Duodenal mucosa (tissue), 2 donors: ENCODE data around the gene KCNH5.

Experiments used
- H3K27ac ChIP-seq: one replicate; pipeline ENCODE4 v1.7.0; 2013; ENCODE audit warnings: low read depth, low read length
- H3K27me3 ChIP-seq, 2 donors: one replicate each; pipeline ENCODE4 v1.7.0; 2013; ENCODE audit warnings: low read length in 2 of 2, control low read depth in 1 of 2; ENCODE audit not compliant: insufficient read depth in 2 of 2, control insufficient read depth in 1 of 2
- H3K36me3 ChIP-seq, 2 donors: one replicate each; pipeline ENCODE4 v1.7.0; 2013; ENCODE audit warnings: low read length in 2 of 2, control low read depth in 1 of 2; ENCODE audit not compliant: insufficient read depth in 2 of 2, control insufficient read depth in 1 of 2
- H3K4me1 ChIP-seq, 2 donors: one replicate each; pipeline ENCODE4 v1.7.0; 2013; ENCODE audit warnings: low read length in 2 of 2, control low read depth in 1 of 2; ENCODE audit not compliant: insufficient read depth in 2 of 2, control insufficient read depth in 1 of 2
- H3K4me3 ChIP-seq, 2 donors: one replicate each; pipeline ENCODE4 v1.7.0; 2013; ENCODE audit warnings: low read length in 2 of 2, low read depth in 1 of 2
- H3K9ac ChIP-seq, 2 donors: one replicate each; pipeline ENCODE4 v1.7.0; 2013; ENCODE audit warnings: low read length in 2 of 2, low read depth in 1 of 2
- H3K9me3 ChIP-seq, 2 donors: one replicate each; pipeline ENCODE4 v1.7.0; 2013; ENCODE audit warnings: low read length in 2 of 2, control low read depth in 1 of 2; ENCODE audit not compliant: control insufficient read depth in 1 of 2

The KCNH5 gene

GRCh38 chr14:62736048-62737043, 308.9 kb downstream of the KCNH5 start:
- Histone ChIP-seq H3K36me3 (no peaks in the 10 kb centered on the region), H3K27ac (no peak overlapping the region), H3K27me3 (no peaks in the 10 kb centered on the region), H3K4me3 (no peak overlapping the region), H3K9me3 (no peaks in the 10 kb centered on the region), H3K9ac (no peak overlapping the region), H3K4me1 (no peaks in the 10 kb centered on the region)

- Histone ChIP-seq H3K4me1 (no peaks in the 10 kb centered on the region), H3K9ac (no peak overlapping the region), H3K36me3 (no peaks in the 10 kb centered on the region), H3K9me3 (no peaks in the 10 kb centered on the region), H3K27me3 (no peaks in the 10 kb centered on the region), H3K27ac (no peak overlapping the region), H3K4me3 (no peak overlapping the region)
Observed at GRCh38 chr14:62734831-62735230, 310.4 kb downstream of the KCNH5 start.

DNA sequence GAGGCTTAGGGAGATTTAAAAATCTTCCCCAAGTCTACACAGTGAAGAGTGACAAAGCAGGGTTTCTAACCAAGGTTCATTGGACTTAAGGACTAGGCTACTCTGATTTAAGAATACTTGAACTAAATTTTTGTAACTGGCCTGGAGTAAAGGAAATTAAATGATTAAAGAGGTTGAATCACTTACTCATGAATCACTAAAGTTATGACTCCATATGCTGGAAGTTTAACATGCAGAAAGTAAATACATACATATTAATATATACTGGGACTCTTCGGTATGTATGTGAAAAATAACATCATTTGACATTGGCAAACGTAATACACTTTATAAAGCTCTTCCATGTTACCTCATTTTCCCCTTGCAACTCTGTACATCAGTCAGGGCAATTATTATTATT, 322.9 kb downstream of the KCNH5 start:
- Histone ChIP-seq H3K27me3 (no peaks in the 10 kb centered on the region), H3K27ac (no peak overlapping the region), H3K9ac (no peak overlapping the region), H3K4me3 (no peak overlapping the region), H3K9me3 (no peaks in the 10 kb centered on the region), H3K4me1 (no peaks in the 10 kb centered on the region), H3K36me3 (no peaks in the 10 kb centered on the region)

DNA sequence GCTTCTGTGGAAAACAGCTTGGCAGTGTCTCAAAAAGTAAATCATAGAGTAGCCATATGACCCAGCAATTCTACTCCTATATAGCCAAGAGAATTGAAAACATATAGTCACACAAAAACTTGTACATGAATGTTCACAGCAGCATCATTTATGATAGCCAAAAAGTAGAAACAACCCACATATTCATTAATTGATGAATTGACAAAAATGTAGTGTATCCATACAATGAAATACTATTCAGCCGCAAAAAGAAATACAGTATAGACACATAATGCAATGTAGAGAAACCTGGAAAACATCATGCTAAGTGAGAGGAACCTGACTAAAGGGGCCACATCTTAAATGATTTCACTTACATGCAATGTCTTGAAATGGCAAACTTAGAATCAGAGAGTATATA, 326.6 kb downstream of the KCNH5 start:
- H3K9ac ChIP-seq = no peak overlapping the region
- H3K36me3 ChIP-seq = no peaks in the 10 kb centered on the region
- no peaks in the 10 kb centered on the region for H3K4me1 ChIP-seq
- no peak overlapping the region for H3K27ac ChIP-seq
- no peak overlapping the region for H3K4me3 ChIP-seq
- no peaks in the 10 kb centered on the region for H3K9me3 ChIP-seq
- no peaks in the 10 kb centered on the region for H3K27me3 ChIP-seq

GRCh38 chr14:62711351-62712023, 333.8 kb downstream of the KCNH5 start:
- Histone ChIP-seq H3K36me3 (no peaks in the 10 kb centered on the region), H3K4me3 (no peak overlapping the region), H3K9ac (no peak overlapping the region), H3K27ac (no peak overlapping the region), H3K9me3 (no peaks in the 10 kb centered on the region), H3K27me3 (no peaks in the 10 kb centered on the region), H3K4me1 (no peaks in the 10 kb centered on the region)

- Histone ChIP-seq H3K9me3 (no peaks in the 10 kb centered on the region), H3K4me3 (no peak overlapping the region), H3K27ac (no peak overlapping the region), H3K36me3 (no peaks in the 10 kb centered on the region), H3K4me1 (no peaks in the 10 kb centered on the region), H3K9ac (no peak overlapping the region), H3K27me3 (no peaks in the 10 kb centered on the region)
Observed at GRCh38 chr14:62710811-62711210, 334.4 kb downstream of the KCNH5 start.

GRCh38 chr14:62709773-62710172, 335.5 kb downstream of the KCNH5 start:
- Histone ChIP-seq H3K4me3 (no peak overlapping the region), H3K9ac (no peak overlapping the region), H3K27ac (no peak overlapping the region), H3K36me3 (no peaks in the 10 kb centered on the region), H3K27me3 (no peaks in the 10 kb centered on the region), H3K9me3 (no peaks in the 10 kb centered on the region), H3K4me1 (no peaks in the 10 kb centered on the region)

GRCh38 chr14:62706217-62706616, 339.0 kb downstream of the KCNH5 start:
- Histone ChIP-seq H3K36me3 (no peaks in the 10 kb centered on the region), H3K9ac (no peak overlapping the region), H3K27me3 (no peaks in the 10 kb centered on the region), H3K4me1 (no peaks in the 10 kb centered on the region), H3K9me3 (no peaks in the 10 kb centered on the region), H3K27ac (no peak overlapping the region), H3K4me3 (no peak overlapping the region)

- H3K9me3 ChIP-seq = no peaks in the 10 kb centered on the region
- no peaks in the 10 kb centered on the region for H3K36me3 ChIP-seq
- H3K4me3 ChIP-seq = no peak overlapping the region
Observed at GRCh38 chr14:62697461-62697860, 347.8 kb downstream of the KCNH5 start.

DNA sequence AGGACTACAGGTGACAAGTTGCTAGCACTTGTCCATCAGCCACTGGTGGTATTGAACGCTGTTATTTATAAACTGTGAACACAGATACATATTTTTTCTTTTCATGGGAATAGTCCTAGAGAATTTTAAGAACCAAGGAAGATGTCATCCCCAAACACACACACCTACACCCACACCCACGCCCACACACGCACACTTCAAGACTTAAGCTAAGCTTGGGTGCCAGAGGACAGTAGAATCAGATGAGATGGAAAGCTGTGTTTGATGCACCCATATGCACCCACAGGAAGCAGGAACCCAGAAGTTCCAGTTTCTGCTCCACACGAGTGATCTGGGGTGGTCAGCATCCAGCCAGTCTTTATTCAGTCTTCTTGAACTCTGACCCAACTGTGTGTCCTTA, 348.3 kb downstream of the KCNH5 start:
- H3K36me3 ChIP-seq = no peaks in the 10 kb centered on the region
- no peak overlapping the region for H3K4me3 ChIP-seq
- no peak overlapping the region for H3K9ac ChIP-seq
- H3K27ac ChIP-seq = no peak overlapping the region
- no peaks in the 10 kb centered on the region for H3K27me3 ChIP-seq
- peaks cover 5 to 12% of the 10 kb centered on the region in 2 donors for H3K4me1 ChIP-seq
- no peaks in the 10 kb centered on the region for H3K9me3 ChIP-seq

More at GRCh38 chr14:62697461-62697860, 347.8 kb downstream of the KCNH5 start:
- Histone ChIP-seq H3K27me3 (no peaks in the 10 kb centered on the region), H3K9ac (no peak overlapping the region), H3K4me1 (peaks cover 5 to 12% of the 10 kb centered on the region in 2 donors), H3K27ac (no peak overlapping the region)
